Stimulated activated CD8-positive, alpha-beta memory T cell treated with anti-CD3 and anti-CD28 coated beads, Interleukin-4, amount 100 ng/mL, for 48 hours (primary cell): ENCODE results near the gene KCNQ4.

Experiments used
- DNase-seq: peaks from one replicate; pipeline ENCODE4 v3.0.0-alpha.2; 2020

The KCNQ4 gene

DNA sequence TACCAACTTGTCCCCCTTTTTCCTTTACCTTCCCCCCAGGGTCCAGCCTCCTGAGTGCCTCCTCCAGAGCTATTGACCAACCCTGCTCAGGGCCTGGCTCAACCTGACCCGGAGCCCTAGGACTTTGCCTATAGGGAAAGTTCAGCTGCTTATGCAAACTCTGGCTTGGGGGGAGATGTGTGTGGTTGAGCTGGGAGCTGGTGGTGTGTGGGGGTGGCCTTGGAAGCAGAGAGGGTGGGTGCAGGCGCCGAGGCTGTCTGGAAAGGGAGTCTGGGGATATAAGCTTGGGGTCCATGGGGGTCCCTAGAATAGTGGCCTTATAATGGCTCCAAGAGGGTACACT is 14.1 kb downstream of the KCNQ4 start:
- DNase-seq = no peak

DNA sequence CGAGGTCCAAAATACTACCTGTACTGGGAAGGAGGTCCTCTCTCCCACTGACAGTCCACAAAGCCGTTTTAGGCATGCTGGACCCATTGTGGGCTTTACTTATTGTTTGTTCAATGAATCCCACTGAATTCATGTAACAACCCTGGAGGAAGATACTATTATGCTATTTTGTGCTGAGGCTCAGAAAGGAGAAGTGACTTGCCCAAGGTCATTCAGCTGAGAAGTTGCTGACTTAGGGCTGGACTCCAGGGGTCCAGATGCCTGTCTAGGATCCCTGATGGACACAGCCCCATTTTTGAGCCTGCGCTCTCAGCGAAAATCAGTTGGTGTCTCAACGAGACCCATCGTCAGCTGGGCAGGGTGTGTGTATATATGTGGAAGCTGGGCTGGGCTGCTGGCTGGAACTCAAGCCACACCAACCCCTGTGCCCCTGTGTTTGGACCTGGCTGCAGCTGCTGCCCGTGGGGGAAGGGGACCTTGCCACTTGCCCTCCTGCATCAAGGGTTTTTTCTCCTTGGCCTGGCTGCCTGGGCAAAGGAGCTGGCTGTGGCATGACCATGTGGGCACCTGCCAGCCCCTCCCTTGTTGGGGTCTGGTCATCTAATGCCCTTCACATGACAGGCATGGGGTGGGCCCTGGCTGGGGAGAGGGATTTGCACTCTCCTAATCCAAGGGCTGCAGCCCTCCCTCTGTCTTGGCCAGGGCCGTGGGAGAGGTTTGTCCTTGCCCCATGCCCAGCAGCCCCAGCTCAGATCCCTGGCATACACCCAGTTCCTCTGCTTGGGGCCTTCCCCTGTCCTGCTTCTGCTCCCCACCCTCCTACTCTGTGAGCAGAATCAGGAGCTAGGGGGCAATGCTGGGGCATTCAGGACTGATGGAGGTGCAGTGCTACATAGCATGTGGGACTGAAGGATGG is 15.0 kb downstream of the KCNQ4 start:
- DNase-seq = no peak

DNA sequence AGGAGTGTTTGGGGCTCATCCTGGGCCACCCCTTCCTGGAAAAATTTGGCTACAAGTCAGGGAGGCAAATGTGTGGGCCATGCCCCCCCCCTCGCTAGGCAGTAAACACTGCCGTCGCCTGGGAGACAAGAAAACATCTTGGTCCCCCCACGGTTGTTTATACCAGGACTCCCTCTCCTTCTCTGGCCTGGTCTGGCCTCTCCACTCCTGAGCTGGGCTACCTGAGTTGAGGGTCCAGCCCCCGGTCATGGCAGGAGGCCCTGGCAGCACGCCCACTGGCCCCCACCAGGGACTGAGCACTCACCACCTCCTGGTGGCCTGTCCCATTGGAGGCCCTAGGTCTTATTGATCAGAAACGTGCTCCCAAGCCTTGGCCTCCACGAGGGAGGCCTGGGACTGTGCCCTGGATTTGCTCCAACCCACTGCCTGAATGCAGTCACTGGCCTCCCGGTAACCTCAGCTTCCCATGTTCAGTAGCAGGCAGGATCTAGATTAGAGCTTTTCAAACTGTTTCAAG is 15.8 kb downstream of the KCNQ4 start:
- DNase-seq = no peak

DNA sequence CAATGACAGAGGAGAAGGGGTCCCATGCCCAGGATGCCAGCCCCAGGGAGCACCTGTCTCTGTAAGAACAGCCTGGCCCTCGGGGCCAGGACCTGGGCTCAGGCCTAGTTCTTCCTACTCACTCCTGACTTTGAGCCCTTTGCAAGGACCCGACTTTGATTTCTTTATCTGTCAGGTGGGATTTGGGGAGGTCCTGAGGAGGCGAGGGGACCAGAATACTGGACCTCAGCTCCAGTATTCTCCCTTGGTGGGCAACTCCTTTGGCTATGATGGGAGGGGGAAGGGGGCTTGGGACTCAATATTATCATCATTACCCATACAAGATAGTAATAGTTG is 18.1 kb downstream of the KCNQ4 start:
- DNase-seq = no peak

DNA sequence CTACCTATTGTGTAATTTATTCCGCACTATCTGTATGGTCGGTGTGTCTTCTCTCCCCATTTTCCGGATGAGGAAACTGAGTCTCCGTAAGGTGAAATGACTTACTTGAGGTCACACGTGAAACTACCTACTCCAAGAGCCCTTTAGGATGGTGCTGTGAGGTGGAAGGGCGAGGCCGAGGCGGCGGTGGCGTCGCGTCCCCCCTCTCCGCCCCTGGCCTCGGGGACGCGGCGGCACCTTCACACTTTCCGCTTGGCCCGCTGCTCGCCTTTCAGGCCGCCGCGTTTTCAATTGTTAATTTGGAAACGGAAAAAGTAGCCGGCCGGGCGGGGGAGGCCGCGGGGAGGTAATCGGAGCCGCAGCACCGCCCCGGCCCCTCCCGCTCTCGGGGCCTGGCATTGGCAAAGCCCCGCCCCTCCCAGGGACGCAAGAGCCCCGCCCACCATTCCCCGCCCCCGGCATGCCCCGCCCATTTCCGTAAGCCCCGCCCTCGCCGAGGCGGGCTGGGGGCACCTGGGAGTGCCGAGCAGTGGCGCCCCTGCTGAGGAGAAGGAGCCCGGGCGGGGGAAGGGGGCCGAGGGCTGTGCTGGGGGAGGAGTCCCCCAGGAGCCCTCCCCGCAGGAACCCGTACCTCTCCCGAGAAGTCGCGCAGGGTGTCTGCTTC is 18.6 kb downstream of the KCNQ4 start:
- peak; percentile 88 for DNase-seq

DNA sequence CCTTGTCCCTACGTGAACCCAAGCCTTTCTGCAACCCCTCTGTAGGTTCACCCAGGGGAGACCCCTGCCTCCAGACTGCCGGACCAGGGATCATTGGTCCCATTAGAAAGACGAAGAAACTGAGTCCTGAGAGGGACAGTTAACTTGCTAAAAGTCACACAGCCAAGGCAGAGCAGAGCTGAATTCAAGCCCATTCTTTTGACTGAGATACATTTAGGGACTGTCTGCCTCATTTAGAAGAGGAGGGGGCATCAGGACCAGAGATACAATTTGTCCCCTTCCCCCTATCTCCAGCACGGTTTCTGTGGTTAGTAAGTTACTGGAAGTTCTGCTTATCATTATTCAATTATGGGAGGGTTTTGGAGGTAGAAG is 19.1 kb downstream of the KCNQ4 start:
- no peak for DNase-seq

DNA sequence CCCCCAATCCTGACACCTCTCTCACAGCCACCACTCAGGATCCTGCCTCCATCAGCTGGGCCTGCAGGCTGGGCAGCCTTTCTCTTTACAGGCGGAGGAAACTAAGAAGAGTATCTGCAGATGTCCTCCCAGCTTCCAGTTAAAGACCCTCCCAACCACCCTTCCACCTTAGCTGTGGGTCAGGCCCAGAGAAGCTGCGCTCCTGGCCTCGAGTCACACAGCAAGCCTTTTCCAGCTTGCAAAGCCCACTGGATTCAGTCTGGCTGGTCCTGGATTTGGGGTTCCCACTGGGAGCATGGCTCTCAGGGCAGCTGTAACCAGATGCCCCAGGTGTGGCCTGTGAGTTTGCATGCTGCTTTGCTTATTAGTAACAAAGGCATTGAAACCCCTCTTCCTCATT is 19.9 kb downstream of the KCNQ4 start:
- DNase-seq = no peak

DNA sequence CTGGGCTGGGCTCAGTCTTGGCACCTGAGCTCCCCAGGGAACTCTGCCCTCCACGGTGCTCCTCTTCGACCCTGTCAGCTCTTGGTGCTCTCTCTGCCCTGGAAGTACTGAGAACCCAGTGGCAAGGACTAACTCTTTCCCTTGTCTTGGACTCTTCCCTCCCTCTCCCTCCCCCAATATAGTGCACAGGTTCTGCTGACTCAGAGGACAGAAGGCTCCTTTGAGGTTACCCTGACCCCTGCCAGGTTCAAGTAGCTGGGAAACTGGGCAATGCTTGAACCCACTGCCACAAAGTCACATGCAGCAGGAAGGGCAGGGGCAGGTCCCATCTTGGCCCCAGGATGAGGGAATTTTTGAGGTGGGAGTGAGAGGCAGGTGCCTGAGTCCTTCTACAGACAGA is 20.3 kb downstream of the KCNQ4 start:
- no peak for DNase-seq

DNA sequence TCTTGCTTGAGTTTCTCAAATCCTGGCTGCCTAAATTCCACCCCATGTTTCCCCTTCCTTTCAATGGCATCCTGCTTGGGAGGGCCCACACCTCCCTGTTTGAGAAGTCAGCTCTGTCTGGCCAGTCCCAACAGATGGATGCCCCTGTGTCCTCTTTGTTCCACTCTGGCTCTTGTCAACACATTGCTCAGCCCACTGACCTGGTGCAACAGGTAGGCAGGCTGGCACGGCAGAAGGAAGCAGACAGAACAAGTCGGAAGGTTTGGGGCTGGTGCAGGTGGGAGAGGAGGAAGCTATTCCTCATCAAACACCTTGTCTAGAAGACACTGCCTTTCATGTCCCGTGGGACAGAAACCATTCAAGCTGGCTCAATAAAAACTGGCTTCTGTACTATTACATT is 22.7 kb downstream of the KCNQ4 start:
- DNase-seq = no peak

DNA sequence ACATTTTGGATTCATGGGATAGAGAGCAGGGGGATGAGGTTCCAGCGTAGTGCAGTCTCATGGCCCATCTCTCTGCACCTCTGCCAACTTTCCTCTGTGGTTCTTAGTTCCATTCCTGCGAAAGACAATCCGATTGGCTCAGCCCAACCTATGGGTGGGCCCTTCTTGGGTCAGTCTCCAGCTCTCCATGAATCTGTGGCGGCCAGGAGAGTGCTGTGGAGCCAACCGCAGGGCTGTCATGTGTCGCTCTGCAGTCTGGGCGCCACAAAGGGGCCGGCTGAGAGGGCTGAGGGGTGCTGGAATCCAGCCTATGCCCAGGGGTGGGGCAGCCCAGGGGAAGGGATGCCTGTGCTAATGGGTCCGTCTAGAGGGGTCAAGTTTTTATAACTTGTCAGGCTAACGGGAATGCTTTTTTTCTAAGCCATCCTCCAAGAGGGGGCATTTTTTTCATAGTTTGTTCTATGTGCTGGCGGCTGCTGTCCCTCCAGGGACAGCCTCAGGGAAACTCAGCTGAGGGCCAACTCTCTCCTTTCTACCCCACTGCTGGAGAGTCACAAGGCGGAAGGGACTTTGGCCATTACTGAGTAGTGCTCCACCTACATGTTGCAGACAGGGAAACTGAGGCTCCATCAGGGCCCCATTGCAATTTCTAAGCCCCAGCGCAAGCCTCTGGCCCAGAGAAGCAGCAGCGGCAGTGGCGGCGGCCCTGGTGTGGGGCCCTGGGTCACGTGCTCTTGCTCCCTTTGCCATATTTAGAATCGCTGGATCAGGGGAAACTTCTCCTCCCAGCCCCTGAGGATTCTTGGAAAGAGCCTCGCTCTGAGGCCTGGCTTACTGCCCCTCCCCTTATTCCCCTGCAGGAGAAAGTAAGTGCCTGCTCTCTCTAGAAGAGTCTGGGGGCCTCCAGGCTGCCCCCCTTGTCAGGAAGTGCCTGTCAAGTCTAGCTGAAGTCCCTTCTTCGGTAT is 23.4 kb downstream of the KCNQ4 start:
- DNase-seq = no peak

DNA sequence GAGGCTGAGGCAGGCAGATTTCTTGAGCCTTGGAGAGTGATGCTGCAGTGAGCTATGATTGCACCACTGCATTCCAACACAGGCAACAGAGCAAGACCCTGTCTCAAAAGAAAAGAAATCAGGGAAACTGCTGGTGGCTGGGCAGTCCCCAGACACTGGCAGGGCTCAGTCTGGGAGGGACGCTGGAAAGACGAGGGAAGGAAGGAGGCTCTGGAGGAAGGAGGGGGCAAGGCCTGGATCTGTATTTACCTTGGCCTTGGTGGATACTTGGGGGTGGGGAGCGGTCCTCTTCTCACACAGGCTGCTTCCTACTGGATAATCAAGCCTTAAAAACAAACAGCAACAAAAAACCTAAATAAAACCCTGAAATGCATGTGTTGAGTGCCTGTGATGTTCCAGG is 24.4 kb downstream of the KCNQ4 start:
- no peak for DNase-seq

DNA sequence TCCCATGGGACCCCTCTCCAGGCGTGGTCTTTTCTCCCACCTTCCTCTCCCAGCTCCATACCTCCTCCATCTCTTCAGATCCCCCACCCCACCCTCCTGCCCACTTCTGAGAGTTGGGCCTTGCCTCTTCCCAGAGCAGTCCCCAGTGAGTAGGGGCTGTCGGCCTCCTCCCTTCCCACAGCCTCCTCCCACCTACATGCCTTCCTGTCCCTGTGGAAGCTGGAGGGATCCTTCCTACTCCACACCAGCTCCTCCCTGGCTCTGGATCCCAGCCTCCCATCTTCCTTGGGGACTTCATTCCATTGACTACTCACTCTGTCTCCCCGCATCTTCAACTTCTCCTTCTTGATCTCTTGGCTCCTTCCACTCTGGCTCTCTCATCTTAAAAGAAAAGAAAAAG is 24.9 kb downstream of the KCNQ4 start:
- no peak for DNase-seq

DNA sequence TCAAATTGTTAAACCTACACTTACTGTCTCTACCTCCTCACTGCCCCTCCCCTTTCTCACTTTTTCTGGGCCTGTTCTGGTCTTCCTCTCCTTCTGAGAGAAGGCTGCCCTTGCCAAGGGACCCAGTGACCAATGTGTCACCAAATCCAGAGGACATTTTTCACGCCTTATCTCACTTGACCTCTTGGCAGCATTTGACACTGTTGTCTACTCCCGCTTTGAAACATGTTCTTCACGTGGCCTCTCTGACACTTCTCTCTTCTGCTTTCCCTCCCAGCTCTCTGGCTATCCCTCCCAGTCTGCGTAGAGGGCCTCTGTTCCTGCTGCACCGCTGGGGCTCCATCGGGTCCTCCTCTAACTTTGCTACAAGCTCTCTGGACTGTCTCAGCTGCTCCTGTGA is 25.3 kb downstream of the KCNQ4 start:
- DNase-seq = no peak

DNA sequence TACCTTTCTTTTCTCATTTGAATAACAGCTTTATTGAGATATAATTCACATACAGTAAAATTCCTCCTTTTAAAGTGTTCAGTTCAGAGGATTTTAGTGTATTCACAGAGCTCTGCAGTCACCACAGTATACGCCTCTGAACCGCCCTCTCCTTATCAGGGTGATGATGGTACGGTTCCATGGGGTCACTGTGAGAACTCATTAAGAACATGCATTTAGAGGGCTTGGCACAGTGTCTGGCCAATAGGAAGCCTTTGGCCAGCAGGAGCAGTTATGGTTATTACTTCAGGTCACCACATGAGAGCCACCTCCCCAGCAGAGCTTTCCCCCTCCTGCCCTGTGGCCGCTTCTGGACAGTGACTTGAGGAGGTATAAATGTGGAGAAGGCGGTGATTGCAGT is 27.3 kb downstream of the KCNQ4 start:
- DNase-seq = no peak

DNA sequence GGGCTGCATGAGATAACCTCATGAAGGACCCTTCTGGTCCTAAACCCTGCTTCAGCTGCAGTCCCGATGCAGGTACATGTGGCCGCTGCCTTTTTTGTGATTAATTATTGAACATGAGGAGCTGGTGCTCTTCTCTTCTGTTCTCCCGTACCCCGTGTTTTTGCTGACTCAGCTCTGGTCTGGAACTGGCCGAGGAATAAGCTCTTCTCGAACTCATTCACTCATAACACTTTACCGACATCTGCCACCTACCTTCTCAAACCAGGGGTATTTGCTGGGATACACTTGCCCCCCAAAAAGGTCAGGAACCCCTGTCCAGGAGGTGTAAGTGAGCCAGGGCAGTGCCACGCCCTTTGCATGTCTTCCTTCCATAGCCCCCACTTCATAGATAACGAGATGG is 31.8 kb downstream of the KCNQ4 start:
- no peak for DNase-seq

DNA sequence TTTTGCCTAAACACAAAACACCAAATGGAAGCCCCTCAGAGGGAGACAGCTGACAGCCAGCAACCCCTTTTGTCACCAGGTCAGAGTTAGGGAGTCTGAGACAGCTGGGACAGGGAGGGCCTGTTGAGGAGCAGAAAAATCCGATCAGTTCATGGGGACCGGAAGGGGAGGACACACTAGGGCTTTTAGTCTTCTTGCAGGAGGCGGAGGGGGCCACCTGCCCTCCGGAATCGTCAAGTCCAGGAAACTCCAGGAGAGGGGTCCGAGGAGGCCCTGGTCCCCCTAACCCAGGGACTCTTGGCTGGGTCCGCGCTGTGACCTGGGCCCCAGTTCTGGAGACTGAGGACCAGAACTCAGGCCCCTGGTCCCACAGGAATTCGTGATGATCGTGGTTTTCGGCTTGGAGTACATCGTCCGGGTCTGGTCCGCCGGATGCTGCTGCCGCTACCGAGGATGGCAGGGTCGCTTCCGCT is 34.2 kb downstream of the KCNQ4 start:
- no peak for DNase-seq

DNA sequence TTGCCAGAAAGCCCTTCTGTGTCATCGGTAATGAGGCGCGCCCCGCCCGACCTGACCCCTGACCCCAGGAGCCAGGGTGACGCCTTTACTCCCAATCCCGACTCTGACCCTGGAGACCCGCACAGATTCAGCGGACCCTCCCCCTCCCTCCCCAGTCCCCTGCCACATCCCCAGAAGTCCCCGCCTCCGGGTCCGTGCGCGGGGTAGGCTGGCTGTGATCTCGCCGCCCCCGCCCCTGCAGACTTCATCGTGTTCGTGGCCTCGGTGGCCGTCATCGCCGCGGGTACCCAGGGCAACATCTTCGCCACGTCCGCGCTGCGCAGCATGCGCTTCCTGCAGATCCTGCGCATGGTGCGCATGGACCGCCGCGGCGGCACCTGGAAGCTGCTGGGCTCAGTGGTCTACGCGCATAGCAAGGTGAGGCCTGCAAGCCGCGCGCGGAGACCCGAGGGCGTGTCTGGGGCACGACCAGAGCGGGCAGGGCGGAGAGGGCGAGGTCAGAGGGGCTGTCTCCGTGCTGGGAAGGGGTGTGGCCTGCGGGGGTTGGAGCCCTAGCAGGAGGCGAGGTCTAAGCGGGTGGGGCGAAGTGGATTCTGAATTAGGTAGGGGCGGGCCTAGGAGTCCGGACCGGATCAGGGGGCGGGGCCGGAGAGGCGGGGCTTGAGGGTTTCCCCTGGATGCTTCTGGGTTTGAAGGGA is 34.8 kb downstream of the KCNQ4 start:
- DNase-seq = peak; percentile 93

DNA sequence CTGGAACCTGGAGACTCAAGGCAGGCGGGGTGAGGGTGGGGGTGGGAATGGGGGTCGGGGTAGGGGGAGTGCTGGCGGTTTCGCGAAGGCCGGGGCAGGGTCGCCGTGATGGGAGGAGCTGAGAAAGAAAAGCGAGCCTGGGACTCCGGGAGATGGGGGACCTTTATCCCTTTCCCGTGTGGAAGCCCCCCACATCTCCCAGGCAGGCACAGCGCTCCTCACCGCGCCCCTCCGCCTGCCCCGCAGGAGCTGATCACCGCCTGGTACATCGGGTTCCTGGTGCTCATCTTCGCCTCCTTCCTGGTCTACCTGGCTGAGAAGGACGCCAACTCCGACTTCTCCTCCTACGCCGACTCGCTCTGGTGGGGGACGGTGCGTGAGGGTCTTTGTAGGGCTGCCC is 35.5 kb downstream of the KCNQ4 start:
- DNase-seq = no peak

DNA sequence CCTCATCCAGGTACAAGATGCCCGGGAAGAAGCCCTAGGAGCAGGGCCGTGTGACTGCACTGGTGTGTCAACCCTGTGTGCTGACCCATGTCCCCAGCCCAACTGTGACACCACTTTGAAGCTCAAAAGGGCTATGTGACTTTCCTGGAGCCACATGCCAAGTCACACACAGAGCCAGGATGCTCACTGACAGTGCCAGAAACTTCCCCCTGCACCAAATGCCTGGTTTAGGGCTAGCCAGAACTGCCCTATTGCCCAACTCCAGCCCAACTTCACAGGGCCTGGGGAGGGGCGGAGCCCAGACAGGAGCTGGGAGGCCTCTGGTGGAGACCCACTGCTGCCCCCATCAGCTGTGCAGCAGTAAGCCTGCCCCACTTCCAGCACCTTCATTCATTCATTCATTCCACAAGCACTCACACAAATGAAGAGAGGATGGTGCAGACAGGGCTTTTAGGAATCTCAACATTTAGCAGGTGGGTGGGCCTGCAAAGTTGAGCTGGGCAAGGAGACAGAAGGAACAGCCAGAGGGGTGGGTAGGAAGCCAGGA is 36.7 kb downstream of the KCNQ4 start:
- DNase-seq = no peak

DNA sequence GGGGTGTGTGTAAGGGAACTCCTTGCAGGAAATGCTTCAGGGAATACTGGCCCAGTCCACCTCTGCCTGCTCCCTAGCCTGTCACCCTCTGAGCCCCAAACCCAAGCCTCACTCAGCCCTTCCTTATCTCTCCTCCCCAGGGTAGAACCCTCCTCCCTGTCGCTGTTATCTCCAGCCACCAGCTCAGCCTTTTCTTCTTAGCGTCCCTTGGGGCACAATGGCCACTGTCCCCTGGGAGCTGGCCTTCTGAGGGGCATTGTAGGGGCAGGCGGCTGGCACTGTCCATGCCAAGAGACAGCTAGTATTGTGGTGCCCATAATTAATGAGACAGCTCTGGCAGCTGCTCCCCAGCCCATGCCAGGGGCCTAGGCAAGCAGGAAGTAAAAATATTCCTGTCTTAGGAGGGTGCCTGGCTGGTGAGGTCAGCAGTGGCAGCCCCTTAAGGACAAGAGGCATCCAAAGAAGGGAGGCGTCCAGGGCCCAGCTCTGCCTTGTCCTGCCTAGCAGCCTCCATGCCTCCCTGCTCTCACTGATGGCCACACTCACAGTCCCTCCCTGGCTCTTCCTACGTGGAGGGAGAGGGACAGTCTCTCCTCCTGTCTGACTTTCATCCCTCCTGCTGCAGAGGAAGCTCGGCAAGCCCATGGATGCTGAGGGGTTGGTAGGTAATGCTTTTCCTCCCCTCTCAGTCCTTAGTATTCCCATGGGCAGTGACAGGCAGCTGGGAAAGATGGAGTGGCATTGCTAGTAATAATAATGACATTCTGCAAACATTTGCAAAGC is 37.5 kb downstream of the KCNQ4 start:
- DNase-seq = no peak

DNA sequence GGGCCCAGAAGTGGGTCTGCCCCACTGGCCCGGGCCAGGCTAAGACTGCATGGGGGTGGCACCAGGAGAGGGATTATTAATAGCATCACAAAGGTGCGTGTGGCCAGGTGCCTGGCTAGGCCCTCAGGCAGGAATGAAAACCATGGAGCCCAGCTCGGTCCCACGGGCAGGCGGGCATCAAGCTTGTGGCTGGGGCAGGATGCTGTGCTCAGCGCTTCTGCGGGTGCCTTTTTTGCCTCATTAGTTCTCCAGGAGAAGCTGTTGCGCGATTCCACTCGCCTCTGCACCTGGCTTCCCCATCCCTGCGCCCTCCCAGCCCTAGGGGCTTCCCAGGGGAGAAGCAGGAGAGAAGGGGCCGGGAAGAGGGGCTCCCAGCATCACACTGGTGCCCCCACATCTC is 39.3 kb downstream of the KCNQ4 start:
- DNase-seq = no peak

DNA sequence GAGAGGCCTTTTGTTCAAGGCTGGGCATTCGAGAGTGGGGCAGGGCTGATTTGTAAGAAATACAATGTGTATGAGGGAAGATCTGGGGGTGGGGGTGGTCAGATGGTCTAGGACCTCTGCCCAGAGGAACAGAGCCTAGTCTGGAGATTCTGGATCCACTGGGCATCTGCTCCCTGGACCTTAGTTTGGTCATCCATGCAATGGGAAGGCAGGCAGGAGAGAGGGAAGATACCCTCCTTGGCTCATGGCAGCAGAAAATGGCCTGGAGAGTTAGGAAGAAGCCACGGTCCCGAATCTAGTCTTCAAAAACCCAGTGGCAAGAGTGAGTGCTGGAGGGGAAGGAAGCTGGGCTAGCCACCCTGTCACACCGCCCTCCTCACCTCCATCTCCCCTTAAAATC is 39.8 kb downstream of the KCNQ4 start:
- no peak for DNase-seq
